Endothelial cell (in vitro differentiated cells): ENCODE results near the gene DRAP1. TPM values are rescaled to one million over a fixed set of nuclear protein-coding genes. Genes with fewer than 3 reads are reported as not detected.

Experiments used
- DNase-seq: peaks from one replicate; pipeline ENCODE4 v3.0.0; 2021; ENCODE audit warnings: low spot score
- H3K27ac Mint-ChIP-seq: one replicate; pipeline ENCODE4 v1.8.0; 2021; ENCODE audit warnings: mixed read lengths, inconsistent platforms; ENCODE audit not compliant: unreplicated experiment
- H3K27me3 Mint-ChIP-seq: one replicate; pipeline ENCODE4 v1.8.0; 2021; ENCODE audit warnings: mild to moderate bottlenecking, moderate library complexity, mixed read lengths, inconsistent platforms; ENCODE audit not compliant: unreplicated experiment
- H3K36me3 Mint-ChIP-seq: one replicate; pipeline ENCODE4 v1.8.0; 2021; ENCODE audit warnings: mild to moderate bottlenecking, low read depth, mixed read lengths, inconsistent platforms; ENCODE audit not compliant: unreplicated experiment
- H3K4me1 Mint-ChIP-seq: one replicate; pipeline ENCODE4 v1.8.0; 2021; ENCODE audit warnings: mild to moderate bottlenecking, mixed read lengths, inconsistent platforms; ENCODE audit not compliant: unreplicated experiment
- H3K4me3 Mint-ChIP-seq: one replicate; pipeline ENCODE4 v1.8.0; 2021; ENCODE audit warnings: mild to moderate bottlenecking, mixed read lengths, inconsistent platforms; ENCODE audit not compliant: unreplicated experiment
- H3K9me3 Mint-ChIP-seq: one replicate; pipeline ENCODE4 v1.8.0; 2021; ENCODE audit warnings: mixed read lengths, inconsistent platforms; ENCODE audit not compliant: unreplicated experiment
- total RNA-seq: library from RNA; stranded (reverse); fragmentation: NEBNext Ultra II Directional; extraction: Animal tissue kit (Norgen Biotek cat#: 25700); gene quantifications from one replicate; pipeline ENCODE4 v1.2.1, GENCODE V29; 2021; ENCODE audit not compliant: unreplicated experiment
- TF ChIP-seq, protein P1 (sequence below): fragments of 200-600 bp; sonication (generic); IDR thresholded peaks from one replicate; pipeline ENCODE4 v1.5.0; 2021; ENCODE audit warnings: antibody characterized with exemption; ENCODE audit not compliant: unreplicated experiment

Gene DRAP1
- total RNA-seq, 1 donor from 2014 or later, result 79.6 TPM

DNA sequence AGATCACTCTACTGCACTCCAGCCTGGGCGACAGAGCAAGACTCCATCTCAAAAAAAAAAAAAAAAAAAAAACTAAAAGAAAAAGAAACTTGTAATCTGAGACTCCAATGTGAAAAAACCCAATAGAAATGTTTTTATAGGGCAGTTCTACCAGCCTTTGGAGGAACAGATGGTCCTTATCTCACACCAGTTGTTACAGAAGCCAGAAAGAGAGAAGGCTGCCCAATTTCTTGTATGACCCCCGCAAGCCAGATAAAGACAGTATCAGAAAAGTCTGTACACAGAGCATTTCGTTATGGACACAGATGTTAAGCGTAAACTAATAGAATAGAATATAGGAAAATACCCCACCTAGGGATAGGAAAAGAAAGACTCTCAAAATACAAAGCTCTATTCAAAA, 14.8 kb downstream of the DRAP1 start:
- TF ChIP-seq, protein P1, sequence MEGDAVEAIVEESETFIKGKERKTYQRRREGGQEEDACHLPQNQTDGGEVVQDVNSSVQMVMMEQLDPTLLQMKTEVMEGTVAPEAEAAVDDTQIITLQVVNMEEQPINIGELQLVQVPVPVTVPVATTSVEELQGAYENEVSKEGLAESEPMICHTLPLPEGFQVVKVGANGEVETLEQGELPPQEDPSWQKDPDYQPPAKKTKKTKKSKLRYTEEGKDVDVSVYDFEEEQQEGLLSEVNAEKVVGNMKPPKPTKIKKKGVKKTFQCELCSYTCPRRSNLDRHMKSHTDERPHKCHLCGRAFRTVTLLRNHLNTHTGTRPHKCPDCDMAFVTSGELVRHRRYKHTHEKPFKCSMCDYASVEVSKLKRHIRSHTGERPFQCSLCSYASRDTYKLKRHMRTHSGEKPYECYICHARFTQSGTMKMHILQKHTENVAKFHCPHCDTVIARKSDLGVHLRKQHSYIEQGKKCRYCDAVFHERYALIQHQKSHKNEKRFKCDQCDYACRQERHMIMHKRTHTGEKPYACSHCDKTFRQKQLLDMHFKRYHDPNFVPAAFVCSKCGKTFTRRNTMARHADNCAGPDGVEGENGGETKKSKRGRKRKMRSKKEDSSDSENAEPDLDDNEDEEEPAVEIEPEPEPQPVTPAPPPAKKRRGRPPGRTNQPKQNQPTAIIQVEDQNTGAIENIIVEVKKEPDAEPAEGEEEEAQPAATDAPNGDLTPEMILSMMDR, result no peak
- no peak overlapping the region for H3K4me3 Mint-ChIP-seq
- H3K36me3 Mint-ChIP-seq, result no peaks in the 10 kb centered on the region
- H3K9me3 Mint-ChIP-seq, result no peaks in the 10 kb centered on the region
- no peak overlapping the region for H3K27ac Mint-ChIP-seq
- peaks cover 2% of the 10 kb centered on the region for H3K27me3 Mint-ChIP-seq
- H3K4me1 Mint-ChIP-seq, result no peaks in the 10 kb centered on the region
- no peak for DNase-seq

DNA sequence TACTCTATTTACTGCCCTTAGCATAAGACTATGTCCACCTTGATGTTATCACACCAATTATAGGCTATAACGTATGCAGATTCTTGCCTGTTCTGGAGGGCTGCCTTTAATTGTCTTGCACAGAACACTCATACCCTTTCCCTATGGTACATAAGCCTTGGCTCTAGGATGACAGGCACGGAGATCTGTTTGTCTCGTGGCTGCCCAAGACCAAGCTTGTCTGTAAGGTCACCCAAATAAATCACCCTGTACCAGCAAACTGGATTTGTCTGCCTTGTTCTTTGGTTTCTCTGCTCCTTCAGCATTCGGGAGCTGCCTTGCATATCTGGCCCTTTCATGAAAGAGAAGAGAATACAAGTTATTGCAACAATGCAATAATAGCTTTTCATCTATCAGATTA, 18.5 kb downstream of the DRAP1 start:
- H3K36me3 Mint-ChIP-seq, result no peaks in the 10 kb centered on the region
- no peaks in the 10 kb centered on the region for H3K9me3 Mint-ChIP-seq
- H3K27ac Mint-ChIP-seq, result no peak overlapping the region
- TF ChIP-seq, protein P1, result no peak
- DNase-seq, result no peak
- no peaks in the 10 kb centered on the region for H3K4me1 Mint-ChIP-seq
- H3K4me3 Mint-ChIP-seq, result no peak overlapping the region
- peaks cover 7% of the 10 kb centered on the region for H3K27me3 Mint-ChIP-seq

DNA sequence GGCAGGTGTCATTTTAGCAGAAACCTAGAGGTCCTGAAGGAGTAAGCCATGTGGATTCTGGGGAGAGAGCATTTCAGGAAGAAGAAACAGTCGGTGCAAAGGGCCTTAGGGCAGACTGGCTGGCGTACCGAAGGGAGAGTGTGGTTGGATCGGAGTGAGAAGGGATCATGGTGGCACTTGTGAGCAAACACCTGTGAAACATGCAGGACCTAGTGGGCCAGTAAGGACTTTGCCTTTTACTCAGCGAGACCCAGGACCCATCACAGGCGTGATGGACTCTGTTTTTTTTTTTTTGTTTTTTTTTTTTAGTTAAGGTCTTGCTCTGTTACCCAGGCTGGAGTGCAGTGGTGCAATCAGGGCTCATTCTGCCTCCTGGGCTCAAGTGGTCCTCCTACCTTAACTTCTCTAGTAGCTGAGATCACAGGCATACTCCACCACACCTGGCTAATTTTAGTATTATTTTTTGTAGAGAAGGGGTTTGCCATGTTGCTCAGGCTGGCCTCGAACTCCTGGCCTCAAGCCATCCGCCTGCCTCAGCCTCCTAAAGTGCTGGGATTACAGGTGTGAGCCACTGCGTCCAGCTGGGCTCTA, 22.6 kb downstream of the DRAP1 start:
- no peaks in the 10 kb centered on the region for H3K36me3 Mint-ChIP-seq
- no peak overlapping the region for H3K4me3 Mint-ChIP-seq
- no peaks in the 10 kb centered on the region for H3K4me1 Mint-ChIP-seq
- no peak for DNase-seq
- H3K9me3 Mint-ChIP-seq, result no peaks in the 10 kb centered on the region
- TF ChIP-seq, protein P1, result no peak
- H3K27ac Mint-ChIP-seq, result no peak overlapping the region
- H3K27me3 Mint-ChIP-seq, result peaks cover 7% of the 10 kb centered on the region

DNA sequence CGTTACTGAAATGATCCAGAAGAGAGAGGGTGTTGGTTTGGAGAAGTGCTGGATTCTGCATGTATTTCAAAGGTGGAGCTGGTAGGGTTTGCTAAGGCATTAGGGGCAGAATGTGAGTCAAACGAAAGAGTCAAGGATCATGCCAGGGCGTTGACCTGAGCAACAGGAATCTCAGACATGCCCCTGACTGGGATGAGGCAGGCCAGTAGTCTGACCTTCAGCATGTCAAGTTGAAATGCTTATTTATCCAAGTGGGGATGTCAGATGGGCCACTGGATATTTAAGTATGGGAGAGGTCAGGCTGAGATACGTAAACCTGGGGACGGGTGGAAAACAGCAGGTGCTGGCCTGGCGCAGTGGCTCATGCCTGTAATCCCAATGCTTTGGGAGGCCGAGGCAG, 23.3 kb downstream of the DRAP1 start:
- Mint-ChIP-seq H3K4me3 (no peak overlapping the region), H3K27ac (no peak overlapping the region), H3K36me3 (no peaks in the 10 kb centered on the region), H3K27me3 (peaks cover 7% of the 10 kb centered on the region), H3K4me1 (no peaks in the 10 kb centered on the region), H3K9me3 (no peaks in the 10 kb centered on the region)
- DNase-seq, result no peak
- TF ChIP-seq, protein P1, result no peak

DNA sequence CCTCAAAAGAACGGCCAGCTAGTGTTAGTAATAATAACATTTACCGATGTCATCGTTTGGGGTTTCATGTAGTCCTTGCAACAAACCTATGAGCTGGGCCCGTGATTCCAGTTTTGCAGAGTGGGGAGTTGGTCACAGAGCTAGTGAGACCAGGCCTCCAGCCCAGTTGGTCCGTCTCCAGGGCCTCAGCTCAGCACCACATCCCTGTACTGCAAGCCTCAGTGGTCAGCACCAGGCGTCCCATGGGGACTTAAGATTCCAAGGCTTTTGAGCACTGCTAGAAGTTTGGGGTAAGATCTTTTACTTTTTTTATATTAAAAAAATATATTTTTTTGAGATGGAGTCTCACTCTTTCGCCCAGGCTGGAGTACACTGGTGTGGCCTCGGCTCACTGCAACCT, 25.0 kb downstream of the DRAP1 start:
- TF ChIP-seq, protein P1, result no peak

More for the DNA sequence above, 25.0 kb downstream of the DRAP1 start:
- Mint-ChIP-seq H3K4me1 (no peaks in the 10 kb centered on the region), H3K4me3 (no peak overlapping the region), H3K9me3 (no peaks in the 10 kb centered on the region), H3K36me3 (no peaks in the 10 kb centered on the region), H3K27me3 (peaks cover 8% of the 10 kb centered on the region), H3K27ac (peak overlapping the region; percentile 54)
- DNase-seq, result no peak
